Stomach (tissue), 4 donors: ENCODE results near the gene PRKCH.

Experiments
- CTCF ChIP-seq, 7 experiments: fragments of 450-650 bp in 4 of 7; fragments of 200-600 bp in 3 of 7; sonication (generic) in 3 of 7; IDR thresholded peaks; one replicate each; pipeline ENCODE4 v1.5.1; 2016 to 2019; ENCODE audit warnings: antibody characterized with exemption in 7 of 7, control low read depth in 2 of 7, mild to moderate bottlenecking in 1 of 7
- POLR2A ChIP-seq, 4 donors: fragments of 450-650 bp; IDR thresholded peaks; one replicate each; pipeline ENCODE4 v1.6.1; 2016; ENCODE audit warnings: antibody characterized with exemption in 4 of 4, control low read depth in 2 of 4, mild to moderate bottlenecking in 1 of 4, moderate library complexity in 1 of 4
- POLR2AphosphoS5 ChIP-seq, 3 donors: sonication (generic); formaldehyde crosslinking; IDR thresholded peaks; one replicate each; pipeline ENCODE4 v1.6.1; 2016; ENCODE audit warnings: antibody characterized with exemption in 3 of 3

GRCh38 chr14:61584331-61584741 lies 263.0 kb downstream of the PRKCH start:
- TF ChIP-seq CTCF (IDR thresholded peaks at IDR 0.05) (no peak), POLR2AphosphoS5 (IDR thresholded peaks at IDR 0.05) (peak in 1 of 3 donors; percentile 12), POLR2A (IDR thresholded peaks at IDR 0.05) (no peak)
